Upper lobe of left lung (tissue), 6 donors: ENCODE measurements around the gene RASSF5. TPM values are rescaled to one million over a fixed set of nuclear protein-coding genes. Genes with fewer than 3 reads are reported as not detected.

ENCODE experiments used
- ATAC-seq, 2 donors: fragments of 200-7000 bp; cut with Tn5 transposase; one replicate each; pipeline ENCODE4 v1.9.1; 2022; ENCODE audit warnings: mild to moderate bottlenecking in 2 of 2, moderate library complexity in 2 of 2; ENCODE audit not compliant: low FRiP score in 2 of 2
- DNase-seq, 2 donors: peaks; one replicate each; pipeline ENCODE4 v3.0.0-alpha.2; 2019 to 2020
- H3K27ac ChIP-seq, 4 donors: fragments of 200-600 bp; sonication (generic); one replicate each; pipeline ENCODE4 v1.5.1; 2016 to 2019
- H3K27me3 ChIP-seq, 4 donors: fragments of 200-600 bp; sonication (generic); one replicate each; pipeline ENCODE4 v1.5.1; 2017 to 2019
- H3K36me3 ChIP-seq, 4 donors: fragments of 200-600 bp; sonication (generic); one replicate each; pipeline ENCODE4 v1.5.1; 2016 to 2019
- H3K4me1 ChIP-seq, 4 donors: fragments of 200-600 bp; sonication (generic); one replicate each; pipeline ENCODE4 v1.5.1; 2018 to 2019
- H3K4me3 ChIP-seq, 4 donors: fragments of 200-600 bp; sonication (generic); one replicate each; pipeline ENCODE4 v1.5.1; 2017 to 2019; ENCODE audit warnings: mild to moderate bottlenecking in 2 of 4, moderate library complexity in 1 of 4
- H3K9me3 ChIP-seq, 4 donors: fragments of 200-600 bp; sonication (generic); one replicate each; pipeline ENCODE4 v1.5.1; 2018 to 2019
- EP300 ChIP-seq, 4 donors: sonication (generic); formaldehyde crosslinking; IDR thresholded peaks; one replicate each; pipeline ENCODE4 v1.5.1; 2017; ENCODE audit warnings: antibody characterized with exemption in 4 of 4, control low read depth in 2 of 4
- POLR2A ChIP-seq, 4 donors: fragments of 450-650 bp; IDR thresholded peaks; one replicate each; pipeline ENCODE4 v1.5.1; 2016 to 2017; ENCODE audit warnings: antibody characterized with exemption in 4 of 4, mild to moderate bottlenecking in 2 of 4
- POLR2AphosphoS5 ChIP-seq, 2 donors: sonication (generic); formaldehyde crosslinking; IDR thresholded peaks; one replicate each; pipeline ENCODE4 v1.5.1; 2017; ENCODE audit warnings: antibody characterized with exemption in 2 of 2
- WGBS, 2 donors: methylation state at CpG; one replicate each; pipeline ENCODE4 v1.1.5; 2017 to 2018; 5-methylcytosine and 5-hydroxymethylcytosine counted together
- total RNA-seq, 6 donors: library from RNA; depleted of rRNA in 4 of 6; stranded (reverse); fragments of >200 nt in 4 of 6; gene quantifications; one replicate each; pipeline versions ENCODE4 v1.1.0 to v1.2.1, GENCODE V29; 2016 to 2021
- TF ChIP-seq, protein P1 (sequence below), 6 experiments: fragments of 450-650 bp in 4 of 6; fragments of 200-600 bp in 2 of 6; sonication (generic) in 2 of 6; IDR thresholded peaks; one replicate each; pipeline ENCODE4 v1.5.1; 2016 to 2019; ENCODE audit warnings: antibody characterized with exemption in 6 of 6
- donor health status: DM: no; HTN: no; CAD: no; lungs with moderate emphysema.
- donor health status: DM: no; HTN: yes; CAD: no; lungs with severe emphysema.

Gene RASSF5
- total RNA-seq, 6 donors from 2014 or later = 47.2 to 61.1 (median 54.9) TPM

DNA sequence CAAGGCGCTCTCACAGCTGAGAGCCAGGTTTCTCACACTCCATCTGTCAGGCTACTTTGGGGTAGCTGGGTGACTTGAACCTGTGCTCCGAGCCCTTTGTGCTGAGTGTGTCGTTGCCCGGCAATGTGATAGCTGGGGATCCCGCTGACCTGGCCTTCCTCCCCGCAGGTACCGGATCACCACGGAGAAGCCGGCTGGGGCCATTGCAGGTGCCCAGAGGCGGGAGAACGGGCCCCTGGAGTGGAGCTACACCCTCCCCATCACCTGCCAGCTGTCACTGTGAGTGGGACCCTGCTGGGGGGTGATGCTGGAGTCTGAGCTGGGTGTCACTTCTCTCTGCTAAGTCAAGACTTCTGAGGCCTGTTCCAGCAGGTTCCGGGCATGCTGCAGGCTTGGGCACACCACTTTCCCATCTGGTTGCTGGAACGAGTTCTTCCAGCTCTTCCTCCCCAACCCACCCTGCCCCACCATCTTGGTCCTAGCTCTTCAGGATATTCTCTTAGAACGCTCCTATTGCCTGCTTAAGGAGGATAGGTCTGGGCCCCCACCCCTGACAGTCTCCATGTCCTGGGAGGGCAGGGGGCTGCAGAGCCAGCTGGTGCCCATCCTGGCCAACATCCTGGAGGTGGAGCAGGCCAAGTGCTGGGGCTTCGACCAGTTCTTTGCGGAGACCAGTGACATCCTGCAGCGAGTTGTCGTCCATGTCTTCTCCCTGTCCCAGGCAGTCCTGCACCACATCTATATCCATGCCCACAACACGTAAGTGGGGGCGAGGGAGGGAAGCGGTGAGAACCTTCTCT, 29.6 kb upstream of the RASSF5 start:
- no peak for ATAC-seq
- peaks cover 0 to 38% (median 13%) of the 10 kb centered on the region in 4 donors for H3K36me3 ChIP-seq
- peak in 1 of 2 donors; percentile 58 for DNase-seq

DNA sequence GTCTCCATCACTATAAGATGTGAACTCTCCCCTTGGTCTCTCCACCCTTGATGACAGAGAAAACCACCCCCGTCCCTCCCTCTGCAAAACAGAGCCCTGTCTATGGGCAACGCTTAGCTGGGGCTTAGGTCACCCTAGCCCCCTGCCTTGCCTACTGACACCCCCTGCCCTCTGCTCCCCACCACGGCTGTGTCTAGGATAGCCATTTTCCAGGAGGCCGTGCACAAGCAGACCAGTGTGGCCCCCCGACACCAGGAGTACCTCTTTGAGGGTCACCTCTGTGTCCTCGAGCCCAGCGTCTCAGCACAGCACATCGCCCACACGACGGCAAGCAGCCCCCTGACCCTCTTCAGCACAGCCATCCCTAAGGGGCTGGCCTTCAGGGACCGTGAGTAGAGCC, 28.6 kb upstream of the RASSF5 start:
- 89 to 100% methylated on average over 3 to 11 of the region's 11 CpGs for WGBS, 2 donors

More for the DNA sequence above, 29.6 kb upstream of the RASSF5 start:
- no peaks in the 10 kb centered on the region for H3K9me3 ChIP-seq
- 83 to 90% methylated on average over 13 to 20 of the region's 21 CpGs for WGBS, 2 donors
- no peaks in the 10 kb centered on the region for H3K27me3 ChIP-seq
- TF ChIP-seq POLR2AphosphoS5 (IDR thresholded peaks at IDR 0.05) (no peak), EP300 (IDR thresholded peaks at IDR 0.05) (no peak), POLR2A (IDR thresholded peaks at IDR 0.05) (no peak)
- TF ChIP-seq, protein P1, sequence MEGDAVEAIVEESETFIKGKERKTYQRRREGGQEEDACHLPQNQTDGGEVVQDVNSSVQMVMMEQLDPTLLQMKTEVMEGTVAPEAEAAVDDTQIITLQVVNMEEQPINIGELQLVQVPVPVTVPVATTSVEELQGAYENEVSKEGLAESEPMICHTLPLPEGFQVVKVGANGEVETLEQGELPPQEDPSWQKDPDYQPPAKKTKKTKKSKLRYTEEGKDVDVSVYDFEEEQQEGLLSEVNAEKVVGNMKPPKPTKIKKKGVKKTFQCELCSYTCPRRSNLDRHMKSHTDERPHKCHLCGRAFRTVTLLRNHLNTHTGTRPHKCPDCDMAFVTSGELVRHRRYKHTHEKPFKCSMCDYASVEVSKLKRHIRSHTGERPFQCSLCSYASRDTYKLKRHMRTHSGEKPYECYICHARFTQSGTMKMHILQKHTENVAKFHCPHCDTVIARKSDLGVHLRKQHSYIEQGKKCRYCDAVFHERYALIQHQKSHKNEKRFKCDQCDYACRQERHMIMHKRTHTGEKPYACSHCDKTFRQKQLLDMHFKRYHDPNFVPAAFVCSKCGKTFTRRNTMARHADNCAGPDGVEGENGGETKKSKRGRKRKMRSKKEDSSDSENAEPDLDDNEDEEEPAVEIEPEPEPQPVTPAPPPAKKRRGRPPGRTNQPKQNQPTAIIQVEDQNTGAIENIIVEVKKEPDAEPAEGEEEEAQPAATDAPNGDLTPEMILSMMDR (IDR thresholded peaks at IDR 0.05) = no peak
- no peak overlapping the region for H3K27ac ChIP-seq
- peaks cover 0 to 5% (median 2%) of the 10 kb centered on the region in 4 donors for H3K4me1 ChIP-seq
- H3K4me3 ChIP-seq = no peak overlapping the region

DNA sequence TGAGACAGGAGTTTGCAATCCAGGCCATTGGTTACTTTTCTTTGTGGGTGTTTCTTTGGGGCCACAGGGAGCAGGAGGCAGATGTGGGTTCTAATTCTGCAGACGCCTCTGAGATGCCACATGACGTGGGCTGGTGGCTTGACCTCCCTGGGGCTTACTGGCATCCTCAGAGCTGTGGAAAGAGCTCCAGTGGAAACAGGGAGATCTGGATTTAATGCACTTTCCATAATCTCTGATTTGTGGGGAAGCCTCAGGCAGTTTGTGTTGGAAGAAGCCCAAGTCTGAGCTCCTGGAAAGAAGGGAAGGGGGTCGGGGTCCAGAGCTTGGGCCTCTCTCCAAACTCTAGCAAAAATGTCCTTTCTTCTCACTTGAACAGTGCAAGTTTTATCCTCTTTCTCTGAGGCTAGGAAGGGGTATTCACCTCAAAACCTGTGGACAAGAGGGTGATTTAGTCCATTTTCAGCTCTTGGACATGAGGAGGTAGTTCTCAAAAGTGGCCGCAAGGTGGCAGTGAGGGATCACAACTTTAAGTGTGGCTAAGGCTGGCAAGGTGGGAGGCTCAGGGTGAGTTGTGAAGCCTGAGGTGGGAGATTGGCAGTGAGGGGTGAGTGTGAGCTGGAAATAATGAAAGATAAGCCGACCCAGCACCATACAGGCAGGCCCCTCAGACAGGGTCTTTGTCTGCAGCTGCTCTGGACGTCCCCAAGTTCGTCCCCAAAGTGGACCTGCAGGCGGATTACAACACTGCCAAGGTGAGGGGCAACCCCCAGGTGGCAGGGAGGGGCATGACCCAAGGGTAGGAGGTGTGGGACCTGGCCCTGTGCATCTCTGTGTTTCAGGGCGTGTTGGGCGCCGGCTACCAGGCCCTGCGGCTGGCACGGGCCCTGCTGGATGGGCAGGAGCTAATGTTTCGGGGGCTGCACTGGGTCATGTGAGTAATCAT, 27.9 kb upstream of the RASSF5 start:
- Histone ChIP-seq H3K4me1 (no peaks in the 10 kb centered on the region), H3K36me3 (peaks cover 0 to 39% (median 13%) of the 10 kb centered on the region in 4 donors), H3K4me3 (no peak overlapping the region), H3K27ac (no peak overlapping the region), H3K9me3 (no peaks in the 10 kb centered on the region), H3K27me3 (no peaks in the 10 kb centered on the region)
- TF ChIP-seq EP300 (IDR thresholded peaks at IDR 0.05) = no peak
- TF ChIP-seq POLR2AphosphoS5 (IDR thresholded peaks at IDR 0.05) = no peak
- TF ChIP-seq, protein P1 (IDR thresholded peaks at IDR 0.05) = peak; percentile 68 to 81 (median 77)
- ATAC-seq = peak in 1 of 2 donors; percentile 76
- 71 to 78% methylated on average over 8 to 14 of the region's 14 CpGs for WGBS, 2 donors
- peak in 1 of 2 donors; percentile 65 for DNase-seq

More for the DNA sequence above, 28.6 kb upstream of the RASSF5 start:
- Histone ChIP-seq H3K4me3 (no peak overlapping the region), H3K27ac (no peak overlapping the region), H3K4me1 (no peaks in the 10 kb centered on the region), H3K36me3 (peaks cover 0 to 38% (median 13%) of the 10 kb centered on the region in 4 donors), H3K27me3 (no peaks in the 10 kb centered on the region), H3K9me3 (no peaks in the 10 kb centered on the region)
- ATAC-seq (no peak), DNase-seq (no peak)
- no peak for TF ChIP-seq POLR2A (IDR thresholded peaks at IDR 0.05)
- TF ChIP-seq EP300 (IDR thresholded peaks at IDR 0.05) = no peak
- TF ChIP-seq POLR2AphosphoS5 (IDR thresholded peaks at IDR 0.05) = no peak
- TF ChIP-seq, protein P1 (IDR thresholded peaks at IDR 0.05) = no peak

GRCh38 chr1:206480211-206480610, 27.1 kb upstream of the RASSF5 start:
- H3K9me3 ChIP-seq = no peaks in the 10 kb centered on the region
- H3K4me3 ChIP-seq = no peak overlapping the region
- H3K27ac ChIP-seq = no peak overlapping the region
- ATAC-seq (no peak), DNase-seq (no peak)
- TF ChIP-seq POLR2A (IDR thresholded peaks at IDR 0.05) (no peak), EP300 (IDR thresholded peaks at IDR 0.05) (no peak), POLR2AphosphoS5 (IDR thresholded peaks at IDR 0.05) (no peak)
- TF ChIP-seq, protein P1 (IDR thresholded peaks at IDR 0.05) = no peak
- H3K27me3 ChIP-seq = no peaks in the 10 kb centered on the region
- WGBS, 2 donors = 95 to 100% methylated on average over 1 to 8 of the region's 8 CpGs
- H3K36me3 ChIP-seq = peaks cover 0 to 41% (median 14%) of the 10 kb centered on the region in 4 donors
- no peaks in the 10 kb centered on the region for H3K4me1 ChIP-seq
